Stomach (tissue), 9 donors: Measurements from ENCODE around the gene SAPCD2. TPM values are rescaled to one million over a fixed set of nuclear protein-coding genes. Genes with fewer than 3 reads are reported as not detected.
"Not testable (repeated sequence)": the region's sequence is repeated elsewhere in the genome, so short reads cannot be mapped to it uniquely, and the experiment has no call there.

Experiments
- DNase-seq, 2 donors: peaks; one replicate each; pipeline versions ENCODE4 v3.0.0 to v3.0.0-alpha.2; 2013 to 2019
- H3K27ac ChIP-seq, 5 donors: fragments of 200-600 bp in 4 of 5; sonication (generic) in 4 of 5; one replicate each; pipeline ENCODE4 v1.5.1; 2013 to 2019; ENCODE audit warnings: mild to moderate bottlenecking in 1 of 5, moderate library complexity in 1 of 5
- H3K27me3 ChIP-seq, 3 donors: fragments of 200-600 bp; sonication (generic); one replicate each; pipeline ENCODE4 v1.5.1; 2017 to 2019; ENCODE audit warnings: mixed run types in 1 of 3
- H3K36me3 ChIP-seq, 4 donors: fragments of 200-600 bp; sonication (generic); 1 replicate in 3 of 4; 2 replicates in 1 of 4; pipeline ENCODE4 v1.5.1; 2016 to 2019
- H3K4me1 ChIP-seq, 4 donors: fragments of 200-600 bp; sonication (generic); one replicate each; pipeline ENCODE4 v1.5.1; 2016 to 2019
- H3K4me3 ChIP-seq, 4 donors: fragments of 200-600 bp; sonication (generic) in 3 of 4; one replicate each; pipeline ENCODE4 v1.5.1; 2016 to 2019; ENCODE audit warnings: mild to moderate bottlenecking in 1 of 4
- H3K9me3 ChIP-seq, 4 donors: fragments of 200-600 bp; sonication (generic); one replicate each; pipeline ENCODE4 v1.5.1; 2016 to 2019
- CTCF ChIP-seq, 7 experiments: fragments of 450-650 bp in 4 of 7; fragments of 200-600 bp in 3 of 7; sonication (generic) in 3 of 7; IDR thresholded peaks; one replicate each; pipeline ENCODE4 v1.5.1; 2016 to 2019; ENCODE audit warnings: antibody characterized with exemption in 7 of 7, control low read depth in 2 of 7, mild to moderate bottlenecking in 1 of 7
- EP300 ChIP-seq: sonication (generic); formaldehyde crosslinking; IDR thresholded peaks from one replicate; pipeline ENCODE4 v1.6.1; 2017; ENCODE audit warnings: antibody characterized with exemption
- POLR2A ChIP-seq, 4 donors: fragments of 450-650 bp; IDR thresholded peaks; one replicate each; pipeline ENCODE4 v1.6.1; 2016; ENCODE audit warnings: antibody characterized with exemption in 4 of 4, control low read depth in 2 of 4, mild to moderate bottlenecking in 1 of 4, moderate library complexity in 1 of 4
- POLR2AphosphoS5 ChIP-seq, 3 donors: sonication (generic); formaldehyde crosslinking; IDR thresholded peaks; one replicate each; pipeline ENCODE4 v1.6.1; 2016; ENCODE audit warnings: antibody characterized with exemption in 3 of 3
- WGBS, 5 donors: extraction: QIAGEN DNeasy Blood & Tissue Kit in 3 of 5; methylation state at CpG; one replicate each; pipeline versions ENCODE4 v1.1.5 to v1.1.7; 2013 to 2018; 5-methylcytosine and 5-hydroxymethylcytosine counted together
- intact Hi-C: fragments of 100-400 bp; cut with DNase I; formaldehyde crosslinking; loops from one replicate; pipeline ENCODE4 v1.15.1; 2023; ENCODE audit warnings: low total_unique reads
- polyA plus RNA-seq, 3 donors: library from polyadenylated mRNA; stranded (reverse); fragments of 200-250 nt; gene quantifications; one replicate each; pipeline ENCODE4 v1.2.3, GENCODE V29; 2013
- total RNA-seq, 5 donors: library from RNA; depleted of rRNA; stranded (reverse); fragments of >200 nt; gene quantifications; one replicate each; pipeline versions ENCODE4 v1.1.0 to v1.2.3, GENCODE V29; 2014 to 2016
- donor health status: healthy with polysubstance abuse.
- donor health status: Bipolar disorder and iron deficiency.
- donor health status: healthy.

Gene SAPCD2
- total and polyA plus RNA-seq, 8 donors, result 1.7 to 84.9 (median 3.8) TPM; not detected in 1

- intact Hi-C loops, result loop anchor here (5.0 kb wide), 1 partner anchor 248 kb away; no protein-coding TSS in a partner anchor
- TF ChIP-seq POLR2A (IDR thresholded peaks at IDR 0.05) (no peak), EP300 (no peak), POLR2AphosphoS5 (IDR thresholded peaks at IDR 0.05) (no peak), CTCF (IDR thresholded peaks at IDR 0.05) (peak in 2 of 7 experiments; percentile 24 to 25)
- H3K36me3 ChIP-seq, result peaks cover 13 to 34% (median 31%) of the 10 kb centered on the region in 4 donors
- H3K4me1 ChIP-seq, result peaks cover 9 to 35% (median 28%) of the 10 kb centered on the region in 4 donors
- WGBS, 5 donors, result 9 to 24% (median 22%) methylated on average over 7 to 9 of the region's 9 CpGs
- no peaks in the 10 kb centered on the region for H3K9me3 ChIP-seq
- H3K4me3 ChIP-seq, result no peak overlapping the region
- no peak for DNase-seq
- H3K27ac ChIP-seq, result no peak overlapping the region
- H3K27me3 ChIP-seq, result peaks cover 0 to 6% (median 0%) of the 10 kb centered on the region in 3 donors
These were observed 34.9 kb downstream of the SAPCD2 start for GRCh38 chr9:137035507-137035834.

GRCh38 chr9:137034709-137035506 is 35.4 kb downstream of the SAPCD2 start:
- Histone ChIP-seq H3K36me3 (peaks cover 8 to 28% (median 25%) of the 10 kb centered on the region in 4 donors), H3K27me3 (peaks cover 0 to 6% (median 0%) of the 10 kb centered on the region in 3 donors), H3K4me3 (peak overlapping the region in 1 of 4 donors; percentile 18), H3K27ac (peak overlapping the region in 2 of 5 donors; percentile 56 to 59), H3K9me3 (no peaks in the 10 kb centered on the region), H3K4me1 (peaks cover 9 to 39% (median 29%) of the 10 kb centered on the region in 4 donors)
- 5 to 22% (median 15%) methylated on average over 12 to 24 of the region's 24 CpGs for WGBS, 5 donors
- TF ChIP-seq POLR2AphosphoS5 (IDR thresholded peaks at IDR 0.05), result peak in 2 of 3 donors; percentile 12 to 73
- no peak for TF ChIP-seq EP300
- no peak for TF ChIP-seq POLR2A (IDR thresholded peaks at IDR 0.05)
- peak in 6 of 7 experiments; percentile 11 to 90 (median 86) for TF ChIP-seq CTCF (IDR thresholded peaks at IDR 0.05)
- peak; percentile 82 to 96 for DNase-seq
- intact Hi-C loops, result loop anchor here (5.0 kb wide), 1 partner anchor 248 kb away; no protein-coding TSS in a partner anchor

GRCh38 chr9:137034039-137034708 is 36.2 kb downstream of the SAPCD2 start:
- WGBS, 5 donors, result 17 to 40% (median 29%) methylated on average over 10 to 15 of the region's 15 CpGs
- no peak for TF ChIP-seq EP300
- TF ChIP-seq POLR2A (IDR thresholded peaks at IDR 0.05), result no peak
- TF ChIP-seq CTCF (IDR thresholded peaks at IDR 0.05), result no peak
- no peak for TF ChIP-seq POLR2AphosphoS5 (IDR thresholded peaks at IDR 0.05)
- DNase-seq, result peak in 1 of 2 donors; percentile 48
- H3K4me3 ChIP-seq, result peak overlapping the region in 1 of 4 donors; percentile 69
- H3K36me3 ChIP-seq, result peaks cover under 1 to 21% (median 18%) of the 10 kb centered on the region in 4 donors
- peak overlapping the region in 2 of 5 donors; percentile 56 to 59 for H3K27ac ChIP-seq
- peaks cover 16 to 47% (median 35%) of the 10 kb centered on the region in 4 donors for H3K4me1 ChIP-seq
- intact Hi-C loops, result no loop called here
- H3K9me3 ChIP-seq, result no peaks in the 10 kb centered on the region
- H3K27me3 ChIP-seq, result peaks cover 0 to 6% (median 0%) of the 10 kb centered on the region in 3 donors

GRCh38 chr9:137033481-137033880 is 36.9 kb downstream of the SAPCD2 start:
- Histone ChIP-seq H3K4me3 (peak overlapping the region in 1 of 4 donors; percentile 69), H3K36me3 (peaks cover 0 to 14% (median 11%) of the 10 kb centered on the region in 4 donors), H3K27ac (peak overlapping the region in 2 of 5 donors; percentile 36 to 59), H3K4me1 (peaks cover 23 to 54% (median 42%) of the 10 kb centered on the region in 4 donors)
- H3K27me3 ChIP-seq, intact Hi-C loops, H3K9me3 ChIP-seq, DNase-seq: not testable (repeated sequence)
- 87 to 94% (median 93%) methylated on average over 5 of the region's 5 CpGs for WGBS, 5 donors
